H1 (cell line): Measurements from ENCODE around the gene CXCL12. TPM values are rescaled to one million over a fixed set of nuclear protein-coding genes. Genes with fewer than 3 reads are reported as not detected.
A peak's percentile ranks its signal among the peaks of the same experiment; 100 is the strongest.

Source experiments
- CTCF ChIA-PET: fragments of 300-600 bp; sonication (Branson Sonifier 250); formaldehyde crosslinking; loops from one replicate; lab custom pipeline; 2021; ENCODE audit not compliant: partially characterized antibody; lab: Charles Lee
- POLR2A ChIA-PET: fragments of 300-600 bp; sonication (Branson Sonifier 250); formaldehyde crosslinking; loops from one replicate; lab custom pipeline; 2021; ENCODE audit warnings: inconsistent platforms; ENCODE audit not compliant: partially characterized antibody; lab: Charles Lee
- DNase-seq, 2 experiments: peaks; one replicate each; pipeline versions ENCODE4 v3.0.0 to v3.0.0-alpha.2; 2010 to 2022; ENCODE audit warnings: low spot score in 2 of 2, low read depth in 1 of 2, mixed read lengths in 1 of 2
- FAIRE-seq: peaks from 2 replicates; lab custom pipeline; 2011; peaks lifted over from hg19 to GRCh38; lab: Jason Lieb, UNC
- H2AFZ ChIP-seq: 2 replicates; pipeline ENCODE4 v1.8.1; 2012; ENCODE audit warnings: low read length, inconsistent platforms
- H2AK5ac ChIP-seq: 2 replicates; pipeline ENCODE4 v1.6.1; 2013; ENCODE audit warnings: low read depth, low read length
- H2BK120ac ChIP-seq: replicated peaks from 2 replicates; pipeline ENCODE3; 2013; ENCODE audit warnings: low read depth, low read length, inconsistent platforms
- H2BK12ac ChIP-seq: 2 replicates; pipeline ENCODE4 v1.6.1; 2013; ENCODE audit warnings: low read depth, low read length
- H2BK15ac ChIP-seq: 2 replicates; pipeline ENCODE4 v1.6.1; 2013; ENCODE audit warnings: low read length
- H2BK20ac ChIP-seq: 2 replicates; pipeline ENCODE4 v1.6.1; 2013; ENCODE audit warnings: low read length
- H2BK5ac ChIP-seq: 2 replicates; pipeline ENCODE4 v1.6.1; 2013; ENCODE audit warnings: low read depth, low read length
- H3K14ac ChIP-seq: 2 replicates; pipeline ENCODE4 v1.6.1; 2013; ENCODE audit warnings: inconsistent platforms; ENCODE audit not compliant: insufficient read length
- H3K18ac ChIP-seq: 2 replicates; pipeline ENCODE4 v1.6.1; 2013; ENCODE audit warnings: low read length; ENCODE audit errors: extremely low read depth
- H3K23ac ChIP-seq: 2 replicates; pipeline ENCODE4 v1.6.1; 2013; ENCODE audit warnings: inconsistent platforms; ENCODE audit not compliant: insufficient read length
- H3K23me2 ChIP-seq: 2 replicates; pipeline ENCODE4 v1.6.1; 2013; ENCODE audit warnings: low read depth, low read length
- H3K27ac ChIP-seq: 2 replicates; pipeline ENCODE4 v1.6.1; 2011; ENCODE audit warnings: low read depth, low read length, inconsistent platforms
- H3K27me3 ChIP-seq, 4 experiments: replicated peaks in 1 of 4; 1 replicate in 1 of 4; 2 replicates in 3 of 4; pipeline versions ENCODE4 v1.6.1 to v1.8.1; 2011 to 2013; ENCODE audit warnings: low read length in 3 of 4, mild to moderate bottlenecking in 3 of 4, inconsistent platforms in 2 of 4, mixed read lengths in 2 of 4, moderate library complexity in 1 of 4; ENCODE audit not compliant: control insufficient read depth in 3 of 4, insufficient read depth in 3 of 4; ENCODE audit errors: extremely low read depth in 1 of 4
- H3K36me3 ChIP-seq, 4 experiments: 2 replicates each; pipeline versions ENCODE4 v1.6.1 to v1.8.1; 2011 to 2013; ENCODE audit warnings: mild to moderate bottlenecking in 4 of 4, low read length in 3 of 4, moderate library complexity in 2 of 4, control low read depth in 1 of 4, inconsistent platforms in 1 of 4; ENCODE audit not compliant: insufficient read depth in 4 of 4, control insufficient read depth in 2 of 4
- H3K4ac ChIP-seq: replicated peaks from 2 replicates; pipeline ENCODE3; 2013; ENCODE audit warnings: low read length, low read depth, mixed read lengths, inconsistent platforms; ENCODE audit not compliant: insufficient read length
- H3K4me1 ChIP-seq, 4 experiments: replicated peaks in 1 of 4; 1 replicate in 1 of 4; 2 replicates in 3 of 4; pipeline versions ENCODE4 v1.6.1 to v1.8.1; 2011 to 2013; ENCODE audit warnings: low read length in 3 of 4, inconsistent platforms in 2 of 4, mixed read lengths in 1 of 4; ENCODE audit not compliant: insufficient read depth in 4 of 4, control insufficient read depth in 3 of 4
- H3K4me2 ChIP-seq, 2 experiments: 2 replicates each; pipeline versions ENCODE4 v1.6.1 to v1.8.1; 2011 to 2013; ENCODE audit warnings: low read depth in 2 of 2, low read length in 2 of 2, control low read depth in 1 of 2, inconsistent platforms in 1 of 2, mild to moderate bottlenecking in 1 of 2; ENCODE audit not compliant: insufficient read depth in 1 of 2
- H3K4me3 ChIP-seq, 4 experiments: fragments of 200-600, 300-600 bp in 1 of 4; sonication (generic), shearing (Covaris generic), sonication (Bioruptor Twin) in 1 of 4; 2 replicates each; pipeline versions ENCODE4 v1.5.1 to v1.8.1; 2011 to 2016; ENCODE audit warnings: low read length in 4 of 4, low read depth in 3 of 4, control low read depth in 2 of 4, inconsistent platforms in 2 of 4, mild to moderate bottlenecking in 2 of 4, mixed read lengths in 1 of 4, moderate library complexity in 1 of 4; ENCODE audit not compliant: insufficient read depth in 2 of 4; ENCODE audit errors: extremely low read depth in 1 of 4
- H3K56ac ChIP-seq: replicated peaks from 2 replicates; pipeline ENCODE3; 2013; ENCODE audit warnings: low read depth, mild to moderate bottlenecking, mixed read lengths, low read length, inconsistent platforms; ENCODE audit not compliant: insufficient read length
- H3K79me1 ChIP-seq: 2 replicates; pipeline ENCODE4 v1.6.1; 2013; ENCODE audit warnings: low read depth, low read length, control low read depth
- H3K79me2 ChIP-seq, 2 experiments: 2 replicates each; pipeline versions ENCODE4 v1.6.1 to v1.8.1; 2012 to 2013; ENCODE audit warnings: low read length in 2 of 2, mild to moderate bottlenecking in 2 of 2, inconsistent platforms in 1 of 2; ENCODE audit not compliant: insufficient read depth in 2 of 2, control insufficient read depth in 1 of 2
- H3K9ac ChIP-seq, 4 experiments: replicated peaks in 1 of 4; 1 replicate in 1 of 4; 2 replicates in 3 of 4; pipeline versions ENCODE4 v1.6.1 to v1.8.1; 2011 to 2013; ENCODE audit warnings: low read depth in 3 of 4, low read length in 3 of 4, control low read depth in 2 of 4, mild to moderate bottlenecking in 2 of 4, moderate library complexity in 2 of 4, inconsistent platforms in 1 of 4; ENCODE audit errors: extremely low read depth in 1 of 4
- H3K9me3 ChIP-seq, 2 experiments: 2 replicates each; pipeline versions ENCODE4 v1.6.1 to v1.8.1; 2012 to 2013; ENCODE audit warnings: mild to moderate bottlenecking in 2 of 2, moderate library complexity in 2 of 2, control low read depth in 1 of 2, inconsistent platforms in 1 of 2, low read depth in 1 of 2, low read length in 1 of 2, mixed read lengths in 1 of 2; ENCODE audit not compliant: insufficient read depth in 2 of 2
- H4K20me1 ChIP-seq, 2 experiments: replicated peaks in 1 of 2; 2 replicates each; pipeline versions ENCODE3 to v1.8.1; 2011 to 2013; ENCODE audit warnings: inconsistent platforms in 2 of 2, low read length in 2 of 2, mild to moderate bottlenecking in 1 of 2; ENCODE audit not compliant: insufficient read depth in 2 of 2, control insufficient read depth in 1 of 2
- H4K5ac ChIP-seq: 2 replicates; pipeline ENCODE4 v1.6.1; 2013; ENCODE audit warnings: low read length, low read depth, mixed read lengths, inconsistent platforms; ENCODE audit not compliant: insufficient read length
- H4K8ac ChIP-seq: 2 replicates; pipeline ENCODE4 v1.8.0; 2013; ENCODE audit warnings: mild to moderate bottlenecking, moderate library complexity, low read length, inconsistent platforms; ENCODE audit not compliant: insufficient read depth; ENCODE audit errors: extremely low read depth
- H4K91ac ChIP-seq: replicated peaks from 2 replicates; pipeline ENCODE3; 2013; ENCODE audit warnings: low read length, mixed read lengths, inconsistent platforms; ENCODE audit not compliant: insufficient read length
- CTCF ChIP-seq, 3 experiments: IDR thresholded peaks; 1 replicate in 2 of 3; 2 replicates in 1 of 3; pipeline versions ENCODE4 v1.5.1 to v1.6.1; 2011; ENCODE audit warnings: low read length in 3 of 3, mild to moderate bottlenecking in 3 of 3, inconsistent platforms in 2 of 3, low read depth in 1 of 3, moderate library complexity in 1 of 3; ENCODE audit not compliant: insufficient read depth in 1 of 3; ENCODE audit errors: control extremely low read depth in 1 of 3
- JUN ChIP-seq: IDR thresholded peaks from 2 replicates; pipeline ENCODE4 v1.6.1; 2011; ENCODE audit warnings: low read depth, mild to moderate bottlenecking, improper control_type of control experiment, low read length
- RAD21 ChIP-seq, 2 experiments: IDR thresholded peaks in 1 of 2; conservative IDR thresholded peaks in 1 of 2; 2 replicates each; pipeline ENCODE4 v1.6.1; 2011; ENCODE audit warnings: low read depth in 2 of 2, low read length in 2 of 2, improper control_type of control experiment in 1 of 2, inconsistent platforms in 1 of 2, mild to moderate bottlenecking in 1 of 2, moderate library complexity in 1 of 2
- TBP ChIP-seq: IDR thresholded peaks from 2 replicates; pipeline ENCODE4 v1.6.1; 2011; ENCODE audit warnings: low read depth, low read length, improper control_type of control experiment
- WGBS, 2 experiments: shearing (Covaris generic) in 1 of 2; methylation state at CpG; one replicate each; pipeline versions ENCODE4 v1.1.6 to v1.1.7; 2013 to 2015; ENCODE audit warnings: low lambda C conversion rate in 2 of 2, mixed read lengths in 2 of 2, inconsistent platforms in 1 of 2, low coverage in 1 of 2, missing lambda C conversion rate in 1 of 2; ENCODE audit not compliant: insufficient replicate concordance in 2 of 2, insufficient coverage in 1 of 2, insufficient read length in 1 of 2; ENCODE audit errors: extremely low coverage in 1 of 2, missing lambda C conversion rate in 1 of 2; 5-methylcytosine and 5-hydroxymethylcytosine counted together
- polyA plus RNA-seq, 7 experiments: library from polyadenylated mRNA; depleted of rRNA in 3 of 7; stranded (reverse) in 5 of 7; unstranded in 2 of 7; fragments of >200 nt in 5 of 7; fragments of 200-250 nt in 2 of 7; gene quantifications; 1 replicate in 5 of 7; 2 replicates in 1 of 7; 4 replicates in 1 of 7; pipeline versions ENCODE4 v1.2.1 to v1.2.3, GENCODE V29; 2011 to 2013; ENCODE audit warnings: missing spikeins in 2 of 7, mixed read lengths in 2 of 7
- total RNA-seq: library from RNA; stranded (reverse); fragmentation: NEBNext Ultra II Directional; extraction: Animal tissue kit (Norgen Biotek cat#: 25700); gene quantifications from 2 replicates; pipeline ENCODE4 v1.2.1, GENCODE V29; 2021

The CXCL12 gene
- total and polyA plus RNA-seq, 2 of the 8 experiments (the other 6 are each of a cell fraction or from before 2014, with no cell fraction given) = 51.4 to 53.8 TPM

DNA sequence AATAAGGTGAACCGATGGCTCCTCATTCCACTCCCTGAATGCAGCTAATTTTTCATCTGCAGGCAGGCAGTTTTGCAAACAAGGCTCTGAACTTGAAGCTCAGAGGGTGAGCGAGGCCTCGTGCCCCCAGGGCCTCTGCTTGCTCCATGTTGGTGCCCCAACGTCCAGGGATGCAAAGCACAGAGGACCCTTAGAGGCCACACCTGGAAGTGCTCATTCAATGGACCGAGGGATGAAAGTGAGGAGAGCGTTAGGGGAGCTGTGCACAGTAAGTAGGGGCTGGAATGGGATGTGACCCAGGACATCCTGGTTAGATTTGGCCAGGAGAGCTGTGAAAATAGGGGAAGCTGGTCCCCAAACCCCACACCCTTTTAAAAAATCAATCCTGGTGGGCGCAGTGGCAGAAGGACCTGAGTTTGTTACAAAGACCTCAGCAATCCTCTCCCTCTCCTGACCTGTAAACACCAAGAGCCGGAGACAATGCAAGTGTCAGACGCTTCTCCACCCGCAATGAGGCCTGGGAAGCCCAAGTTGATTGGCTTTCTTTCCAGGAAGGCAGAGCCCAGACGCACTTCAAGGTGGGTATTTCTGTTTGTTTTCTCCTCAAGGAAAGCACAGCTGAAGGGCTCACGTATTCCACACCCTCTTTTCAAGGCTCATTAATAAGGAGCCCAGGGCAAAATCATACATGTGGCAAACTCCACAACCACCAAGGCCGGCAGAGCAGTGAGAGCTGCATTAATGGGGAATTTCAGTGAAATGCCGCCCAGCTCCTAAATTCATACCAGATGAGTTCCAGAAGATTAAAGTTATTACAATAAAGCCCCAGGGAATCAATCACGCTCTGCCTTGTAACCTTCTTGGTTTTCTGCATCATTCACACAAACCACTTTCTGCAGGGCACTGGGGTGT is 14.1 kb upstream of the CXCL12 start:
- H3K36me3 ChIP-seq = no peaks in the 10 kb centered on the region
- peak overlapping the region; percentile 99; the same call in 1 of the 2 replicates for H2BK12ac ChIP-seq
- H3K79me1 ChIP-seq = no peaks in the 10 kb centered on the region
- DNase-seq (no peak), FAIRE-seq (no peak)
- peaks cover 0 to 2% (median 0%) of the 10 kb centered on the region in 4 experiments; a peak in 1 of 7 replicates for H3K27me3 ChIP-seq
- H4K8ac ChIP-seq = 0 out of 2 replicates have a peak overlapping the region, but pooled peaks have one; percentile 43
- H2AFZ ChIP-seq = no peak overlapping the region
- H4K20me1 ChIP-seq = no peaks in the 10 kb centered on the region
- no peak overlapping the region for H2AK5ac ChIP-seq
- no peak overlapping the region for H3K14ac ChIP-seq
- H3K9ac ChIP-seq = no peak overlapping the region
- H3K79me2 ChIP-seq = no peaks in the 10 kb centered on the region
- H3K4ac ChIP-seq = peak overlapping the region; percentile 12
- H3K4me2 ChIP-seq = peak overlapping the region in 1 of 2 experiments; percentile 69; a peak in 2 of 4 replicates
- H3K4me1 ChIP-seq = peaks cover 7 to 25% (median 24%) of the 10 kb centered on the region in 4 experiments
- H3K56ac ChIP-seq = no peak overlapping the region
- no peak overlapping the region for H2BK120ac ChIP-seq
- peak in 2 of 3 experiments; percentile 15 to 24; a peak in 1 of 4 replicates for TF ChIP-seq CTCF (IDR thresholded peaks at IDR 0.05; ENCODE audit: control extremely low read depth in 1 of 3, insufficient read depth in 1 of 3, low read depth in 1 of 3, low read length in 3 of 3)
- no peak for TF ChIP-seq JUN
- TF ChIP-seq RAD21 (IDR thresholded peaks at IDR 0.05 in 1 of 2, conservative IDR thresholded peaks at IDR 0.05 in 1 of 2; ENCODE audit: low read depth in 2 of 2, low read length in 2 of 2) = peak; percentile 27 to 38; a peak in 2 of 4 replicates
- TF ChIP-seq TBP = no peak
- no peak overlapping the region for H4K5ac ChIP-seq
- peak overlapping the region; percentile 63 for H4K91ac ChIP-seq
- CTCF ChIA-PET = interaction anchor here (0.7 to 4.3 kb wide), 17 partner anchors 9 to 716 kb away, joined by 3 to 32 read pairs (median 4); no protein-coding TSS in a partner anchor
- H2BK20ac ChIP-seq = peak overlapping the region; percentile 92
- no peak overlapping the region for H2BK15ac ChIP-seq
- POLR2A ChIA-PET = interaction anchor here (1.3 kb wide), 1 partner anchor 15 kb away, joined by 3 read pairs; no protein-coding TSS in a partner anchor
- H3K18ac ChIP-seq = peak overlapping the region; percentile 96; the same call in 1 of the 2 replicates
- no peak overlapping the region for H3K23ac ChIP-seq
- peak overlapping the region; percentile 98; the same call in 1 of the 2 replicates for H2BK5ac ChIP-seq
- no peaks in the 10 kb centered on the region for H3K23me2 ChIP-seq
- H3K9me3 ChIP-seq = no peaks in the 10 kb centered on the region
- no peak overlapping the region for H3K4me3 ChIP-seq
- WGBS, 2 experiments = 75% methylated on average over 14 of the region's 15 CpGs; no CpG with 5 or more reads in 1 of the 2 experiments
- no peak overlapping the region for H3K27ac ChIP-seq
